Measurements from ENCODE around the gene UNC79. TPM values are rescaled to one million over a fixed set of nuclear protein-coding genes. Genes with fewer than 3 reads are reported as not detected.

Gene UNC79
- total RNA-seq, 1 donor, result under 0.01 TPM

DNA sequence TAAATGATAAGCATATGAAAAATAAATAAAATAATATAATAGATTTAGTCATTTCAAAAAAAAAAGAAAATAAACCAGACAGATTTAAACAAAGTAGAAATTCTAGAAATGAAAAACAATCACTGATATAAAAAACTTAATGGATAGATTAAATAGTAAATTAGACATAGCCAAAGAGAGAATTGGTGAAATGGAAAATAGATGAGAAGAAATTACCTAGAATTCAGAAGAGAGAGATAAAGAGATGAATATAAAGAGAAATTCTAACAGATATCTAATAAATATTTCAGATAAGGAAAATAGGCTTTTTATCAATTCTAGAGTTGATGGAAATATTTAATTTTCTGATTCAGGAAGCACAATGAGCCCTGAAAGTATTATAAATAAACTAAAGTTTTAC is 234.4 kb downstream of the UNC79 start:
- H3K4me2 ChIP-seq (ENCODE audit: insufficient read depth, low read length), result no peak overlapping the region

DNA sequence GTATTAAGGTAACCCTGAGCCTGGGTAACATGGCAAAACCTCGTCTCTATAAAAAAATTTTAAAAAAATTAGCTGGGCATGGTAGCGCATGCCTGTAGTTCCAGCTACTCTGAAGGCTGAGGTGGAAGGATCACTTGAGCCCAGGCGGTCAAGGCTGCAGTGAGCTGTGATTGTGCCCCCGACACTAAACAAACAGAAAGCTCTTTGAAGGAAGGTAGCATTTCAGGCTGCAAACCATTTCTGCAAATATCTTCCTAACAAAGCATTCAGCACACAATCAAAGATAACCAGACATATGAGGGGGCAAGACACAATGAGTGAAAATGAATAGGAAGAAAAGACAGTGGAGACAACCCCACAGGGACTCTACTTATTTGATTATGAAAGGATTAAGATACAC is 238.9 kb downstream of the UNC79 start:
- no peak for DNase-seq (ENCODE audit: insufficient read length, low spot score, missing footprints)
- Histone ChIP-seq H3K4me1 (ENCODE audit: insufficient read depth, low read length) (no peaks in the 10 kb centered on the region), H3K36me3 (ENCODE audit: insufficient read depth, low read length) (no peaks in the 10 kb centered on the region), H3K4me2 (ENCODE audit: insufficient read depth, low read length) (no peak overlapping the region), H2AFZ (ENCODE audit: low read length) (no peak overlapping the region), H3K79me2 (ENCODE audit: insufficient read depth, low read length) (no peaks in the 10 kb centered on the region), H3K9me3 (ENCODE audit: low read depth, low read length) (no peaks in the 10 kb centered on the region), H3K4me3 (ENCODE audit: insufficient read depth, low read length) (no peak overlapping the region), H3K27ac (ENCODE audit: low read depth, low read length) (no peak overlapping the region), H3K27me3 (ENCODE audit: insufficient read depth, low read length) (no peaks in the 10 kb centered on the region), H4K20me1 (ENCODE audit: insufficient read depth, low read length) (no peaks in the 10 kb centered on the region)
- TF ChIP-seq, protein P1, sequence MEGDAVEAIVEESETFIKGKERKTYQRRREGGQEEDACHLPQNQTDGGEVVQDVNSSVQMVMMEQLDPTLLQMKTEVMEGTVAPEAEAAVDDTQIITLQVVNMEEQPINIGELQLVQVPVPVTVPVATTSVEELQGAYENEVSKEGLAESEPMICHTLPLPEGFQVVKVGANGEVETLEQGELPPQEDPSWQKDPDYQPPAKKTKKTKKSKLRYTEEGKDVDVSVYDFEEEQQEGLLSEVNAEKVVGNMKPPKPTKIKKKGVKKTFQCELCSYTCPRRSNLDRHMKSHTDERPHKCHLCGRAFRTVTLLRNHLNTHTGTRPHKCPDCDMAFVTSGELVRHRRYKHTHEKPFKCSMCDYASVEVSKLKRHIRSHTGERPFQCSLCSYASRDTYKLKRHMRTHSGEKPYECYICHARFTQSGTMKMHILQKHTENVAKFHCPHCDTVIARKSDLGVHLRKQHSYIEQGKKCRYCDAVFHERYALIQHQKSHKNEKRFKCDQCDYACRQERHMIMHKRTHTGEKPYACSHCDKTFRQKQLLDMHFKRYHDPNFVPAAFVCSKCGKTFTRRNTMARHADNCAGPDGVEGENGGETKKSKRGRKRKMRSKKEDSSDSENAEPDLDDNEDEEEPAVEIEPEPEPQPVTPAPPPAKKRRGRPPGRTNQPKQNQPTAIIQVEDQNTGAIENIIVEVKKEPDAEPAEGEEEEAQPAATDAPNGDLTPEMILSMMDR (IDR thresholded peaks at IDR 0.05; ENCODE audit: extremely low read depth, low read depth, low read length), result no peak

More for the DNA sequence above, 234.4 kb downstream of the UNC79 start:
- Histone ChIP-seq H4K20me1 (ENCODE audit: insufficient read depth, low read length) (no peaks in the 10 kb centered on the region), H3K36me3 (ENCODE audit: insufficient read depth, low read length) (no peaks in the 10 kb centered on the region), H2AFZ (ENCODE audit: low read length) (no peak overlapping the region), H3K27me3 (ENCODE audit: insufficient read depth, low read length) (no peaks in the 10 kb centered on the region), H3K27ac (ENCODE audit: low read depth, low read length) (no peak overlapping the region), H3K79me2 (ENCODE audit: insufficient read depth, low read length) (no peaks in the 10 kb centered on the region), H3K4me1 (ENCODE audit: insufficient read depth, low read length) (no peaks in the 10 kb centered on the region), H3K4me3 (ENCODE audit: insufficient read depth, low read length) (no peak overlapping the region), H3K9me3 (ENCODE audit: low read depth, low read length) (no peaks in the 10 kb centered on the region)
- no peak for DNase-seq (ENCODE audit: insufficient read length, low spot score, missing footprints)
- TF ChIP-seq, protein P1 (IDR thresholded peaks at IDR 0.05; ENCODE audit: extremely low read depth, low read depth, low read length), result no peak

DNA sequence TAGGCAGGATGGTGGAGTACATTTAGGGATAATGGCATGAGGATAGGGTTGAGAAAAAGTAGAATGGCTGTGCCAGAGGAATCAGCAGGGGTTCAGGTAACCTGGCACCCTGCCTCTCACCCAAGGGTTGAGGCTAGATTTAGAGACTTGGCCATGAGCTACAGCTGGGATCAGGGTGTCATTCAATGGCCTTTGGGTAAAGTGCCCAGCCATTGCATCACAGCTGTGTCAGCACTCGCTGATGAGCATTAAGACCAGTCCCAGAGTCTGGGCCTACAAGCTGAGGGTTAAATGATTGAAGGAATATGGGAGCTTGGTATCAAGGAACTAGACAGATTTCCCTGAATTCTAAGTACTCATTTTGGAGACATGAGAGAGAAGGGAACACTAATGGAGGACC is 243.6 kb downstream of the UNC79 start:
- H3K4me2 ChIP-seq (ENCODE audit: insufficient read depth, low read length), result no peak overlapping the region
- no peaks in the 10 kb centered on the region for H3K79me2 ChIP-seq (ENCODE audit: insufficient read depth, low read length)
- H3K4me1 ChIP-seq (ENCODE audit: insufficient read depth, low read length), result no peaks in the 10 kb centered on the region
- no peak for DNase-seq (ENCODE audit: insufficient read length, low spot score, missing footprints)
- TF ChIP-seq, protein P1 (IDR thresholded peaks at IDR 0.05; ENCODE audit: extremely low read depth, low read depth, low read length), result no peak
- H3K27me3 ChIP-seq (ENCODE audit: insufficient read depth, low read length), result no peaks in the 10 kb centered on the region
- no peak overlapping the region for H3K4me3 ChIP-seq (ENCODE audit: insufficient read depth, low read length)
- no peak overlapping the region for H3K27ac ChIP-seq (ENCODE audit: low read depth, low read length)
- H2AFZ ChIP-seq (ENCODE audit: low read length), result no peak overlapping the region
- no peaks in the 10 kb centered on the region for H4K20me1 ChIP-seq (ENCODE audit: insufficient read depth, low read length)
- no peaks in the 10 kb centered on the region for H3K36me3 ChIP-seq (ENCODE audit: insufficient read depth, low read length)
- no peaks in the 10 kb centered on the region for H3K9me3 ChIP-seq (ENCODE audit: low read depth, low read length)

DNA sequence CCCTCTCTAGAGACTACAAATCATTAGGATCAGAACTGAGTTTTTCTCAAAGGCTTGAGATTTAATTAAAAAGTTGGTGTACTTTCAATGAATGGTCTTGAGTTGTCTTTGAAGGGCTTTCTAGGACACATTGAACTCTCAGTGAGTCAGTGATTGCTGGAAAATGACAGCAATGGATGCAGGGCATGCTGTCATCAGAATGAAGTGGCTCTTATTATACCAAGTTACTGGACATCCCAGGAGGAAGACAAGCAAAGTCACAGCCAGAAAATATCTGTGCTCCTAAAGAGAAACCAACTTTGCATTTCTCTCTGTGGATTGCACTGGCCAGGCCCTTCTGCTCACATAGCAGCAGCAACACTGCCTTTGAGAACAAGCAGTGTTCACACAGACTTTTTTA is 244.9 kb downstream of the UNC79 start:
- Histone ChIP-seq H3K27me3 (ENCODE audit: insufficient read depth, low read length) (no peaks in the 10 kb centered on the region), H4K20me1 (ENCODE audit: insufficient read depth, low read length) (no peaks in the 10 kb centered on the region), H2AFZ (ENCODE audit: low read length) (no peak overlapping the region), H3K79me2 (ENCODE audit: insufficient read depth, low read length) (no peaks in the 10 kb centered on the region), H3K36me3 (ENCODE audit: insufficient read depth, low read length) (no peaks in the 10 kb centered on the region), H3K27ac (ENCODE audit: low read depth, low read length) (no peak overlapping the region), H3K4me2 (ENCODE audit: insufficient read depth, low read length) (no peak overlapping the region), H3K4me3 (ENCODE audit: insufficient read depth, low read length) (no peak overlapping the region), H3K4me1 (ENCODE audit: insufficient read depth, low read length) (no peaks in the 10 kb centered on the region), H3K9me3 (ENCODE audit: low read depth, low read length) (no peaks in the 10 kb centered on the region)
- no peak for DNase-seq (ENCODE audit: insufficient read length, low spot score, missing footprints)
- TF ChIP-seq, protein P1 (IDR thresholded peaks at IDR 0.05; ENCODE audit: extremely low read depth, low read depth, low read length), result no peak

All from osteoblast (primary cell).